SK-N-SH (cell line): ENCODE data around the gene ELAPOR1. TPM values are rescaled to one million over a fixed set of nuclear protein-coding genes. Genes with fewer than 3 reads are reported as not detected.

Source experiments
- CTCF ChIA-PET: fragments of 300-600, 350-600 bp; formaldehyde crosslinking; extraction: SDS; loops from one replicate; lab custom pipeline; 2021; lab: Yijun Ruan, JAX
- POLR2A ChIA-PET: fragments of 350-600 bp; sonication (Branson Sonifier 250); formaldehyde crosslinking; extraction: SDS; loops from one replicate; lab custom pipeline; 2020; ENCODE audit warnings: antibody characterized with exemption, inconsistent platforms; lab: Yijun Ruan, JAX
- DNase-seq: peaks from one replicate; pipeline ENCODE4 v3.0.0; 2012
- H2AFZ ChIP-seq: fragments of 200-600 bp; sonication (generic); 2 replicates; pipeline ENCODE4 v1.8.1; 2016; ENCODE audit warnings: antibody characterized with exemption, mild to moderate bottlenecking, low read depth
- H3F3A ChIP-seq: fragments of 200-600 bp; sonication (generic); replicated peaks from 2 replicates; pipeline ENCODE3; 2016; ENCODE audit warnings: antibody characterized with exemption, mild to moderate bottlenecking; ENCODE audit not compliant: insufficient read depth
- H3K27ac ChIP-seq, 2 experiments: fragments of 200-500 bp in 1 of 2; fragments of 200-600 bp in 1 of 2; sonication (Bioruptor generic) in 1 of 2; sonication (generic), shearing (Covaris generic) in 1 of 2; 2 replicates each; pipeline versions ENCODE4 v1.5.1 to v1.6.1; 2014 to 2016; ENCODE audit warnings: low read depth in 2 of 2, inconsistent platforms in 1 of 2, low read length in 1 of 2, mild to moderate bottlenecking in 1 of 2, mixed read lengths in 1 of 2
- H3K27me3 ChIP-seq: fragments of 200-600 bp; sonication (generic), shearing (Covaris generic); 2 replicates; pipeline ENCODE4 v1.6.1; 2016; ENCODE audit warnings: mixed run types; ENCODE audit not compliant: insufficient read depth
- H3K36me3 ChIP-seq, 2 experiments: fragments of 200-500 bp in 1 of 2; fragments of 200-600 bp in 1 of 2; sonication (Bioruptor generic) in 1 of 2; sonication (generic) in 1 of 2; replicated peaks in 1 of 2; 2 replicates each; pipeline versions ENCODE3 to v1.5.1; 2014 to 2016; ENCODE audit warnings: low read length in 1 of 2, mild to moderate bottlenecking in 1 of 2; ENCODE audit not compliant: insufficient read depth in 2 of 2, control insufficient read depth in 1 of 2
- H3K4me1 ChIP-seq, 2 experiments: fragments of 200-500 bp in 1 of 2; fragments of 200-600 bp in 1 of 2; sonication (Bioruptor generic) in 1 of 2; sonication (generic), shearing (Covaris generic) in 1 of 2; 2 replicates each; pipeline versions ENCODE4 v1.5.1 to v1.6.1; 2014 to 2016; ENCODE audit warnings: low read depth in 1 of 2, low read length in 1 of 2, mixed run types in 1 of 2; ENCODE audit not compliant: insufficient read depth in 2 of 2, control insufficient read depth in 1 of 2
- H3K4me2 ChIP-seq: fragments of 200-600 bp; sonication (generic), shearing (Covaris generic); 2 replicates; pipeline ENCODE4 v1.6.1; 2017; ENCODE audit warnings: mixed run types
- H3K4me3 ChIP-seq, 2 experiments: fragments of 200-500 bp in 1 of 2; fragments of 200-600 bp in 1 of 2; sonication (Bioruptor generic) in 1 of 2; sonication (generic), shearing (Covaris generic) in 1 of 2; 2 replicates each; pipeline versions ENCODE4 v1.5.1 to v1.8.1; 2014 to 2016; ENCODE audit warnings: low read depth in 2 of 2, inconsistent platforms in 1 of 2, low read length in 1 of 2, mild to moderate bottlenecking in 1 of 2, mixed read lengths in 1 of 2, moderate library complexity in 1 of 2
- H3K79me2 ChIP-seq: fragments of 200-600 bp; sonication (generic); 2 replicates; pipeline ENCODE4 v1.8.1; 2017; ENCODE audit warnings: mild to moderate bottlenecking; ENCODE audit not compliant: insufficient read depth
- H3K9ac ChIP-seq: fragments of 200-600 bp; sonication (generic); 2 replicates; pipeline ENCODE4 v1.6.1; 2017; ENCODE audit warnings: mixed run types
- H3K9me2 ChIP-seq: fragments of 200-600 bp; sonication (generic); 2 replicates; pipeline ENCODE4 v1.6.1; 2017; ENCODE audit warnings: mixed run types
- H3K9me3 ChIP-seq: fragments of 200-600 bp; sonication (generic); 2 replicates; pipeline ENCODE4 v1.6.1; 2017; ENCODE audit warnings: mixed run types, mild to moderate bottlenecking, moderate library complexity
- H4K20me1 ChIP-seq: fragments of 200-600 bp; sonication (generic); 2 replicates; pipeline ENCODE4 v1.6.1; 2017; ENCODE audit warnings: mild to moderate bottlenecking, mixed run types; ENCODE audit not compliant: insufficient read depth
- CHD2 ChIP-seq: fragments of 150-350 bp; IDR thresholded peaks from 2 replicates; pipeline ENCODE4 v1.6.1; 2018; ENCODE audit warnings: low read length; ENCODE audit not compliant: partially characterized antibody
- ELF1 ChIP-seq: IDR thresholded peaks from 2 replicates; pipeline ENCODE4 v1.4.0; 2012
- EP300 ChIP-seq, 2 experiments: IDR thresholded peaks; 2 replicates each; pipeline versions ENCODE4 v1.4.0 to v1.6.1; 2012; ENCODE audit warnings: borderline replicate concordance in 1 of 2, low read depth in 1 of 2, low read length in 1 of 2
- EZH2phosphoT487 ChIP-seq: fragments of 200-600 bp; sonication (generic); IDR thresholded peaks from 2 replicates; pipeline ENCODE4 v1.6.1; 2017; ENCODE audit warnings: low read depth, mixed run types, mild to moderate bottlenecking, antibody characterized with exemption, moderate library complexity, borderline replicate concordance
- FOSL2 ChIP-seq: IDR thresholded peaks from 2 replicates; pipeline ENCODE4 v1.4.0; 2012; ENCODE audit warnings: low read depth, mild to moderate bottlenecking, moderate library complexity, borderline replicate concordance
- FOXM1 ChIP-seq: IDR thresholded peaks from 2 replicates; pipeline ENCODE4 v1.4.0; 2012; ENCODE audit warnings: low read depth, mild to moderate bottlenecking
- GABPA ChIP-seq: IDR thresholded peaks from 2 replicates; pipeline ENCODE4 v1.4.0; 2012; ENCODE audit warnings: low read depth, mild to moderate bottlenecking
- GATA2 ChIP-seq: sonication (generic); formaldehyde crosslinking; IDR thresholded peaks from 2 replicates; pipeline ENCODE4 v1.5.0; 2020; ENCODE audit warnings: mild to moderate bottlenecking, missing genetic modification reagents
- JUND ChIP-seq: IDR thresholded peaks from 2 replicates; pipeline ENCODE4 v1.4.0; 2012
- MEF2A ChIP-seq: IDR thresholded peaks from 2 replicates; pipeline ENCODE4 v1.4.0; 2012; ENCODE audit warnings: low read depth, borderline replicate concordance
- MXI1 ChIP-seq: IDR thresholded peaks from 2 replicates; pipeline ENCODE4 v1.6.1; 2012; ENCODE audit warnings: mild to moderate bottlenecking, low read depth, low read length, improper control_type of control experiment
- NRF1 ChIP-seq: IDR thresholded peaks from 2 replicates; pipeline ENCODE4 v1.6.1; 2012; ENCODE audit warnings: low read depth, mild to moderate bottlenecking, low read length
- POLR2AphosphoS5 ChIP-seq: IDR thresholded peaks from 2 replicates; pipeline ENCODE4 v1.6.1; 2012; ENCODE audit warnings: low read depth, low read length
- RAD21 ChIP-seq: IDR thresholded peaks from 2 replicates; pipeline ENCODE4 v1.6.1; 2012; ENCODE audit warnings: mild to moderate bottlenecking, low read length
- RXRA ChIP-seq: IDR thresholded peaks from 2 replicates; pipeline ENCODE4 v1.4.0; 2012; ENCODE audit warnings: low read depth, mild to moderate bottlenecking, borderline replicate concordance
- SMC3 ChIP-seq: IDR thresholded peaks from 2 replicates; pipeline ENCODE4 v1.6.1; 2012; ENCODE audit warnings: low read depth, low read length, improper control_type of control experiment
- TAF1 ChIP-seq: IDR thresholded peaks from 2 replicates; pipeline ENCODE4 v1.6.1; 2012; ENCODE audit warnings: low read depth, mild to moderate bottlenecking, low read length, moderate library complexity, borderline replicate concordance
- TCF12 ChIP-seq: IDR thresholded peaks from 2 replicates; pipeline ENCODE4 v1.4.0; 2012
- TEAD4 ChIP-seq: IDR thresholded peaks from 2 replicates; pipeline ENCODE4 v1.4.0; 2012; ENCODE audit warnings: mild to moderate bottlenecking, borderline replicate concordance; ENCODE audit not compliant: insufficient read depth
- polyA plus RNA-seq, 3 experiments: library from polyadenylated mRNA; depleted of rRNA; stranded (reverse); fragments of >200 nt; gene quantifications; 2 replicates each; pipeline ENCODE4 v1.2.3, GENCODE V29; 2012
- TF ChIP-seq, protein P1 (sequence below): IDR thresholded peaks from 2 replicates; pipeline ENCODE4; 2012
- TF ChIP-seq, protein P2 (sequence below): fragments of 150-350 bp; IDR thresholded peaks from 2 replicates; pipeline ENCODE4 v1.6.1; 2016; ENCODE audit warnings: mild to moderate bottlenecking, low read depth, low read length
- TF ChIP-seq, protein P3 (sequence below): IDR thresholded peaks from 2 replicates; pipeline ENCODE4 v1.4.0; 2012; ENCODE audit warnings: low read depth, borderline replicate concordance
- TF ChIP-seq, protein P4 (sequence below): IDR thresholded peaks from 2 replicates; pipeline ENCODE4 v1.4.0; 2012; ENCODE audit warnings: low read depth

Gene ELAPOR1
- polyA plus RNA-seq, 1 of the 3 experiments (the other 2 are of a cell fraction): 1.2 TPM

DNA sequence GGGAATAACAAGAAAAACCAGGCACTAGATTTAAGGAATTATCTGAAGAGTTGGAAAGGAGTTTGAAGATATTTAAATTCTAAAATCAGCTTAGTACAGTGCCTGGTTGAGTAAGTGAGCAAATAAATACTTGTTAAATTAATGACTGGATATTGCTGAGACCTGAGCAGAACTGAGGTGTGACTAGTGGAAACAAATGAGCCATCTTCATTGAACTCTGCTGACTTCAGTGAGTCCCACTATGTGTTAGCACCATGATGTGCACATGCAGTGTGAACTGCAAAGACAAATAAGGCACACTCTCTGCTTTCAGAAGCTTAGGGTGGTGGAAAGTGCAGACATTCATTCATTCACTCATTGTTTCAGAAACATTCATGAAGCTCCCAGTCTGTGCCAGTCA is 48.7 kb downstream of the ELAPOR1 start:
- Histone ChIP-seq H2AFZ (peak overlapping the region; percentile 86), H3K36me3 (no peaks in the 10 kb centered on the region), H3K9me2 (no peaks in the 10 kb centered on the region), H3K4me3 (no peak overlapping the region; a peak in 1 of 4 replicates), H3K9me3 (no peaks in the 10 kb centered on the region), H3K9ac (no peak overlapping the region), H3K27ac (peak overlapping the region in 1 of 2 experiments; percentile 27; a peak in 1 of 4 replicates), H4K20me1 (no peaks in the 10 kb centered on the region), H3K27me3 (no peaks in the 10 kb centered on the region), H3K79me2 (no peaks in the 10 kb centered on the region), H3F3A (peaks cover 9% of the 10 kb centered on the region)
- ChIA-PET POLR2A (no interaction called here), CTCF (interaction anchor here (1.2 kb wide), 1 partner anchor 50 kb away, joined by 5 read pairs; a partner anchor contains a TSS)
- TF ChIP-seq, protein P1, sequence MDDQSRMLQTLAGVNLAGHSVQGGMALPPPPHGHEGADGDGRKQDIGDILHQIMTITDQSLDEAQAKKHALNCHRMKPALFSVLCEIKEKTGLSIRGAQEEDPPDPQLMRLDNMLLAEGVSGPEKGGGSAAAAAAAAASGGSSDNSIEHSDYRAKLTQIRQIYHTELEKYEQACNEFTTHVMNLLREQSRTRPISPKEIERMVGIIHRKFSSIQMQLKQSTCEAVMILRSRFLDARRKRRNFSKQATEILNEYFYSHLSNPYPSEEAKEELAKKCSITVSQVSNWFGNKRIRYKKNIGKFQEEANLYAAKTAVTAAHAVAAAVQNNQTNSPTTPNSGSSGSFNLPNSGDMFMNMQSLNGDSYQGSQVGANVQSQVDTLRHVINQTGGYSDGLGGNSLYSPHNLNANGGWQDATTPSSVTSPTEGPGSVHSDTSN: no peak
- TF ChIP-seq TCF12 (no peak), FOXM1 (no peak), EP300 (IDR thresholded peaks at IDR 0.05; ENCODE audit: borderline replicate concordance in 1 of 2, low read depth in 1 of 2, low read length in 1 of 2) (no peak), FOSL2 (no peak), TAF1 (no peak), JUND (no peak), GATA2 (CRISPR knock-in tag) (no peak), SMC3 (no peak), EZH2phosphoT487 (no peak), RXRA (no peak), POLR2AphosphoS5 (no peak)
- TF ChIP-seq, protein P2, sequence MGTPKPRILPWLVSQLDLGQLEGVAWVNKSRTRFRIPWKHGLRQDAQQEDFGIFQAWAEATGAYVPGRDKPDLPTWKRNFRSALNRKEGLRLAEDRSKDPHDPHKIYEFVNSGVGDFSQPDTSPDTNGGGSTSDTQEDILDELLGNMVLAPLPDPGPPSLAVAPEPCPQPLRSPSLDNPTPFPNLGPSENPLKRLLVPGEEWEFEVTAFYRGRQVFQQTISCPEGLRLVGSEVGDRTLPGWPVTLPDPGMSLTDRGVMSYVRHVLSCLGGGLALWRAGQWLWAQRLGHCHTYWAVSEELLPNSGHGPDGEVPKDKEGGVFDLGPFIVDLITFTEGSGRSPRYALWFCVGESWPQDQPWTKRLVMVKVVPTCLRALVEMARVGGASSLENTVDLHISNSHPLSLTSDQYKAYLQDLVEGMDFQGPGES: no peak
- TF ChIP-seq, protein P3, sequence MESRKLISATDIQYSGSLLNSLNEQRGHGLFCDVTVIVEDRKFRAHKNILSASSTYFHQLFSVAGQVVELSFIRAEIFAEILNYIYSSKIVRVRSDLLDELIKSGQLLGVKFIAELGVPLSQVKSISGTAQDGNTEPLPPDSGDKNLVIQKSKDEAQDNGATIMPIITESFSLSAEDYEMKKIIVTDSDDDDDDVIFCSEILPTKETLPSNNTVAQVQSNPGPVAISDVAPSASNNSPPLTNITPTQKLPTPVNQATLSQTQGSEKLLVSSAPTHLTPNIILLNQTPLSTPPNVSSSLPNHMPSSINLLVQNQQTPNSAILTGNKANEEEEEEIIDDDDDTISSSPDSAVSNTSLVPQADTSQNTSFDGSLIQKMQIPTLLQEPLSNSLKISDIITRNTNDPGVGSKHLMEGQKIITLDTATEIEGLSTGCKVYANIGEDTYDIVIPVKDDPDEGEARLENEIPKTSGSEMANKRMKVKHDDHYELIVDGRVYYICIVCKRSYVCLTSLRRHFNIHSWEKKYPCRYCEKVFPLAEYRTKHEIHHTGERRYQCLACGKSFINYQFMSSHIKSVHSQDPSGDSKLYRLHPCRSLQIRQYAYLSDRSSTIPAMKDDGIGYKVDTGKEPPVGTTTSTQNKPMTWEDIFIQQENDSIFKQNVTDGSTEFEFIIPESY: no peak
- TF ChIP-seq, all 33 proteins: peak for 0
- no peaks in the 10 kb centered on the region; a peak in 1 of 4 replicates for H3K4me1 ChIP-seq
- H3K4me2 ChIP-seq: peak overlapping the region; percentile 66; the same call in 1 of the 2 replicates
- no peak for DNase-seq

DNA sequence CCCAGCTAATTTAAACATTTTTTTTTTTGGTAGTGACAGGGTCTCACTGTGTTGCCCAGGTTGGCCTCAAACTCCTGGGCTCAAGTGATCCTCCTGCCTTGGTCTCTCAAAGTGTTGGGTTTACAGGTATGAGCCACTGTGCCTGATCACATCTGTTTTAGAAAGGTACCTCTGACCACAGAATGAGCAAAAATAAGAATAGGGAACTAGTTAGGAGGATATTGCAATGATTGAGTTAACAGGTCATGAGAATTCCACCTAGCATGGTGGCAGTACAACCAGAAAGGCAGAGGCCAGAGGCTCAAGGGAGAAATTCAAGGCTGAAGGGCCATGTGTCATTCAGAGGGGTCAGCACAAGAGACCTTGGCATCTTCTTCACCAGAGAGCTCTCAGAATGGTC is 49.6 kb downstream of the ELAPOR1 start:
- no peak overlapping the region for H3K4me3 ChIP-seq
- no peaks in the 10 kb centered on the region; a peak in 1 of 4 replicates for H3K4me1 ChIP-seq
- no peaks in the 10 kb centered on the region for H3K9me3 ChIP-seq
- H3K27ac ChIP-seq: no peak overlapping the region
- DNase-seq: no peak
- CTCF ChIA-PET: interaction anchor here (1.0 to 1.2 kb wide), 3 partner anchors 13 to 51 kb away, joined by 3 to 5 read pairs (median 3); a partner anchor contains a TSS
- no peaks in the 10 kb centered on the region for H3K36me3 ChIP-seq
- TF ChIP-seq GABPA: no peak
- no peak for TF ChIP-seq TCF12
- no peak for TF ChIP-seq MXI1
- no peak for TF ChIP-seq SMC3
- TF ChIP-seq, protein P3: no peak
- TF ChIP-seq MEF2A: no peak
- TF ChIP-seq TEAD4: no peak
- no peak for TF ChIP-seq JUND
- TF ChIP-seq, protein P4, sequence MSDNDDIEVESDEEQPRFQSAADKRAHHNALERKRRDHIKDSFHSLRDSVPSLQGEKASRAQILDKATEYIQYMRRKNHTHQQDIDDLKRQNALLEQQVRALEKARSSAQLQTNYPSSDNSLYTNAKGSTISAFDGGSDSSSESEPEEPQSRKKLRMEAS: no peak
- no peak for TF ChIP-seq CHD2
- TF ChIP-seq RAD21: no peak
- TF ChIP-seq ELF1: no peak
- no peak for TF ChIP-seq NRF1
- H3K79me2 ChIP-seq: no peaks in the 10 kb centered on the region
- H3K9ac ChIP-seq: no peak overlapping the region
- H4K20me1 ChIP-seq: no peaks in the 10 kb centered on the region
- peaks cover 9% of the 10 kb centered on the region for H3F3A ChIP-seq
- H2AFZ ChIP-seq: no peak overlapping the region
- POLR2A ChIA-PET: no interaction called here
- no peaks in the 10 kb centered on the region for H3K9me2 ChIP-seq
- H3K27me3 ChIP-seq: no peaks in the 10 kb centered on the region
- H3K4me2 ChIP-seq: no peak overlapping the region
